Glutamatergic neuron (in vitro differentiated cells): ENCODE measurements around the gene RBP5. TPM values are rescaled to one million over a fixed set of nuclear protein-coding genes. Genes with fewer than 3 reads are reported as not detected.

ENCODE experiments used
- DNase-seq: peaks from one replicate; pipeline ENCODE4 v3.0.0; 2022
- H3K27ac Mint-ChIP-seq: one replicate; pipeline ENCODE4 v1.8.0; 2020; ENCODE audit warnings: mild to moderate bottlenecking, mixed read lengths, inconsistent platforms; ENCODE audit not compliant: unreplicated experiment
- H3K27me3 Mint-ChIP-seq: one replicate; pipeline ENCODE4 v1.8.0; 2020; ENCODE audit warnings: mild to moderate bottlenecking, moderate library complexity, mixed read lengths, inconsistent platforms; ENCODE audit not compliant: unreplicated experiment
- H3K36me3 Mint-ChIP-seq: one replicate; pipeline ENCODE4 v1.8.0; 2020; ENCODE audit warnings: mild to moderate bottlenecking, mixed read lengths, inconsistent platforms; ENCODE audit not compliant: unreplicated experiment
- H3K4me1 Mint-ChIP-seq: one replicate; pipeline ENCODE4 v1.8.0; 2020; ENCODE audit warnings: mild to moderate bottlenecking, low read depth, mixed read lengths, inconsistent platforms; ENCODE audit not compliant: unreplicated experiment
- H3K4me3 Mint-ChIP-seq: one replicate; pipeline ENCODE4 v1.8.0; 2020; ENCODE audit warnings: mild to moderate bottlenecking, mixed read lengths, inconsistent platforms; ENCODE audit not compliant: unreplicated experiment
- H3K9me3 Mint-ChIP-seq: one replicate; pipeline ENCODE4 v1.8.0; 2020; ENCODE audit warnings: mild to moderate bottlenecking, moderate library complexity, mixed read lengths, inconsistent platforms; ENCODE audit not compliant: unreplicated experiment
- CTCF ChIP-seq: fragments of 200-600 bp; sonication (generic); IDR thresholded peaks from one replicate; pipeline ENCODE4 v1.5.0; 2021; ENCODE audit not compliant: partially characterized antibody, unreplicated experiment
- total RNA-seq: library from RNA; stranded (reverse); fragmentation: NEBNext Ultra II Directional; extraction: Animal tissue kit (Norgen Biotek cat#: 25700); gene quantifications from one replicate; pipeline ENCODE4 v1.2.1, GENCODE V29; 2021; ENCODE audit not compliant: unreplicated experiment

Gene RBP5
- total RNA-seq, 1 donor from 2014 or later, result 1.2 TPM

DNA sequence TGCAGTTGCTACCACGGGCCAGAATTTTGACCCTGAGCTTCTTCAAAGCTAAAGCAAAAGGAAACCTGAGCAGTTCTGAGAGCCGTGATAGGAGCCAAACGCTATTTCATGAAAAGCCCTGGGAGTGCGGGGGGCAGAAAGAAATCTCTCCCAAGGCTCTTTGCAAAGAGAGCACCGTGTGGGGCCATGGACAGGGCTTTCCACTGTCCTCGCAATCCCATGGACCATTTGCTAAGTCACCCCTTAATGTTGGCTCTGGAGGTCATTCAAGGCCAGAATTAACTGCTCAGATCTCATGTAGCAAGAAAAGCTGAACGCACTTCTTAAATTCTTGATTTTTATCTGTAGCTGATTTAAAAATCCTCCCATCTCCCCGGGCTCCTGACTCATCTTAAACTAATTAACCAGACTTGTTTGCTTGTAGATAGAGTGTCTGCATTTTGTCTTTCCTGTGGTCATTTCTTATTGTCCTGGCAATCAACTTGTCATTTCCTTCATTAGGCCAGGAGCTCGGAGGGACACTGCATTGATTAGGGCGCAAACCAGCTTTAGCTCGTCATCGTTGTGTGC is 26.3 kb upstream of the RBP5 start:
- DNase-seq, result no peak
- Mint-ChIP-seq H3K9me3 (peaks cover 5% of the 10 kb centered on the region), H3K4me1 (no peaks in the 10 kb centered on the region), H3K27me3 (peaks cover 4% of the 10 kb centered on the region), H3K36me3 (peaks cover 14% of the 10 kb centered on the region), H3K27ac (no peak overlapping the region), H3K4me3 (no peak overlapping the region)
- no peak for TF ChIP-seq CTCF

GRCh38 chr12:7154042-7154441 is 25.4 kb upstream of the RBP5 start:
- TF ChIP-seq CTCF, result no peak
- no peaks in the 10 kb centered on the region for H3K4me1 Mint-ChIP-seq
- H3K9me3 Mint-ChIP-seq, result peaks cover 5% of the 10 kb centered on the region
- peak overlapping the region; percentile 13 for H3K4me3 Mint-ChIP-seq
- DNase-seq, result no peak
- peaks cover 17% of the 10 kb centered on the region for H3K36me3 Mint-ChIP-seq
- H3K27me3 Mint-ChIP-seq, result peaks cover 2% of the 10 kb centered on the region
- H3K27ac Mint-ChIP-seq, result peak overlapping the region; percentile 2

DNA sequence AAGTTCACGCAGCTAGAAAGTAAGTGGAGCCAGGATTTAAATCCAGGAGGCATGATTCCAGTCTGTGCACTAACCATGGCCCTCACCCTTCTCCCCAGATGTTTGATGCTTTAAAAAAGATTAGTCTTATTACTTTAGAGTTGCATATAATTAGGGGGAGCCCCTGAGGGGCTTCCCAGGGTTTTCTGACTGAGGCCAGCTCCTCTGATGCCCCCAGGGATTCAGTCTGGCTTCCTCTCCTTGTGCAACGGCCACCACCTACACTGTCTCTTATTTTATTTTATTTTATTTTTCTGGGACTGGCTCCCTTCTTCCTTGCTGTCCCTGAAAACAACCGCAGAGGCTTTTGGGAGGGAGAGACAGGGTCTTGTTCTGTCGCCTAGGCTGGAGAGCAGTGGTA is 24.1 kb upstream of the RBP5 start:
- Mint-ChIP-seq H3K36me3 (peaks cover 17% of the 10 kb centered on the region), H3K9me3 (peaks cover 6% of the 10 kb centered on the region), H3K4me1 (no peaks in the 10 kb centered on the region), H3K4me3 (no peak overlapping the region), H3K27me3 (peaks cover 2% of the 10 kb centered on the region), H3K27ac (no peak overlapping the region)
- DNase-seq, result no peak
- TF ChIP-seq CTCF, result no peak

- H3K4me1 Mint-ChIP-seq, result no peaks in the 10 kb centered on the region
- no peak overlapping the region for H3K27ac Mint-ChIP-seq
- DNase-seq, result no peak
- peaks cover 17% of the 10 kb centered on the region for H3K36me3 Mint-ChIP-seq
- TF ChIP-seq CTCF, result no peak
- no peak overlapping the region for H3K4me3 Mint-ChIP-seq
- H3K9me3 Mint-ChIP-seq, result peaks cover 4% of the 10 kb centered on the region
- H3K27me3 Mint-ChIP-seq, result no peaks in the 10 kb centered on the region
These were observed 22.8 kb upstream of the RBP5 start for GRCh38 chr12:7151532-7151931.

GRCh38 chr12:7150841-7151240 is 22.2 kb upstream of the RBP5 start:
- DNase-seq, result no peak

More at GRCh38 chr12:7150841-7151240, 22.2 kb upstream of the RBP5 start:
- Mint-ChIP-seq H3K9me3 (peaks cover 4% of the 10 kb centered on the region), H3K4me3 (no peak overlapping the region), H3K4me1 (no peaks in the 10 kb centered on the region), H3K36me3 (peaks cover 19% of the 10 kb centered on the region), H3K27me3 (peaks cover 1% of the 10 kb centered on the region), H3K27ac (no peak overlapping the region)
- TF ChIP-seq CTCF, result no peak
